Measurements from ENCODE around the gene NRG2. TPM values are rescaled to one million over a fixed set of nuclear protein-coding genes. Genes with fewer than 3 reads are reported as not detected.

The NRG2 gene
- total and polyA plus RNA-seq, 2 of the 8 experiments (the other 6 are each of a cell fraction or from before 2014, with no cell fraction given), result 0.27 to 0.54 TPM

DNA sequence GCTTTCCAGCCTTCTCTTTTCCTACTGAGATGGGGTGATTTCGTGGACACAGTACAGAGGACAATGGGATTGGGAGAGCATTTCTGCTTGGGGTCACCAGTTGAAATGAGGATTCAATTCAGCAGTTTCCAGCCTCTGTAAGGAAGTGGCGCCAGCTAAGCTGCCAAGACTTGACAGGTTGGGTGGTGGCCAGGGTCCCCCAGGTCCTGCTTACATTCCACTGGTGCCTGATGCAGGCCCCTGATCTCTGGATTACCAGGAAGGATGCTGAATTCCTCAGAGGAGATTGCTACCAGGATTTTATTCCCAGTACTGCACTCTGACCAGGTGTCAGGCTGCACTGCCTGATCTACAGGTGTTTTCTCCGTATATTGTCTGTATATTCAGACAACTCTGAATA is 127.8 kb downstream of the NRG2 start:
- Histone ChIP-seq H3K79me1 (ENCODE audit: low read depth, low read length) (no peaks in the 10 kb centered on the region), H3K23ac (ENCODE audit: insufficient read length) (no peak overlapping the region), H4K8ac (ENCODE audit: extremely low read depth, insufficient read depth, low read length) (no peak overlapping the region), H2BK5ac (ENCODE audit: low read depth, low read length) (no peak overlapping the region), H3K9me3 (ENCODE audit: insufficient read depth in 2 of 2, low read depth in 1 of 2, low read length in 1 of 2) (no peaks in the 10 kb centered on the region), H3K9ac (replicated peaks in 1 of 4; ENCODE audit: extremely low read depth in 1 of 4, low read depth in 3 of 4, low read length in 3 of 4) (no peak overlapping the region), H3K56ac (replicated peaks; ENCODE audit: insufficient read length, low read depth, low read length) (no peak overlapping the region), H2AK5ac (ENCODE audit: low read depth, low read length) (no peak overlapping the region), H3K14ac (ENCODE audit: insufficient read length) (no peak overlapping the region), H3K4ac (replicated peaks; ENCODE audit: insufficient read length, low read depth, low read length) (no peak overlapping the region), H4K91ac (replicated peaks; ENCODE audit: insufficient read length, low read length) (no peak overlapping the region), H2BK12ac (ENCODE audit: low read depth, low read length) (no peak overlapping the region), H4K20me1 (replicated peaks in 1 of 2; ENCODE audit: control insufficient read depth in 1 of 2, insufficient read depth in 2 of 2, low read length in 2 of 2) (no peaks in the 10 kb centered on the region), H2AFZ (ENCODE audit: low read length) (no peak overlapping the region), H2BK20ac (ENCODE audit: low read length) (no peak overlapping the region), H3K36me3 (ENCODE audit: control insufficient read depth in 2 of 4, insufficient read depth in 4 of 4, low read length in 3 of 4) (no peaks in the 10 kb centered on the region), H3K27me3 (replicated peaks in 1 of 4; ENCODE audit: control insufficient read depth in 3 of 4, extremely low read depth in 1 of 4, insufficient read depth in 3 of 4, low read length in 3 of 4) (no peaks in the 10 kb centered on the region), H3K4me2 (ENCODE audit: insufficient read depth in 1 of 2, low read depth in 2 of 2, low read length in 2 of 2) (no peak overlapping the region), H3K79me2 (ENCODE audit: control insufficient read depth in 1 of 2, insufficient read depth in 2 of 2, low read length in 2 of 2) (no peaks in the 10 kb centered on the region), H3K23me2 (ENCODE audit: low read depth, low read length) (no peaks in the 10 kb centered on the region), H2BK15ac (ENCODE audit: low read length) (no peak overlapping the region), H3K4me1 (replicated peaks in 1 of 4; ENCODE audit: control insufficient read depth in 3 of 4, insufficient read depth in 4 of 4, low read length in 3 of 4) (peaks cover 2 to 7% (median 5%) of the 10 kb centered on the region in 4 experiments; a peak in 2 of 7 replicates), H3K4me3 (ENCODE audit: extremely low read depth in 1 of 4, insufficient read depth in 2 of 4, low read depth in 3 of 4, low read length in 4 of 4) (no peak overlapping the region), H3K18ac (ENCODE audit: extremely low read depth, low read length) (no peak overlapping the region), H2BK120ac (replicated peaks; ENCODE audit: low read depth, low read length) (no peak overlapping the region), H4K5ac (ENCODE audit: insufficient read length, low read depth, low read length) (no peak overlapping the region), H3K27ac (ENCODE audit: low read depth, low read length) (no peak overlapping the region)
- TF ChIP-seq CHD2 (IDR thresholded peaks at IDR 0.05; ENCODE audit: low read length) (no peak), TBP (IDR thresholded peaks at IDR 0.05; ENCODE audit: low read depth, low read length) (no peak), RBBP5 (IDR thresholded peaks at IDR 0.05; ENCODE audit: borderline replicate concordance, low read depth, low read length) (no peak), CREB1 (IDR thresholded peaks at IDR 0.05) (no peak), YY1 (IDR thresholded peaks at IDR 0.05; ENCODE audit: low read depth, low read length) (no peak), SAP30 (IDR thresholded peaks at IDR 0.05; ENCODE audit: insufficient read depth, insufficient replicate concordance, low read length) (no peak)
- FAIRE-seq, result no peak
- CTCF ChIA-PET (ENCODE audit: partially characterized antibody), result interaction anchor here (0.7 to 4.5 kb wide), 13 partner anchors 10 to 128 kb away, joined by 3 to 51 read pairs (median 5); no protein-coding TSS in a partner anchor
- POLR2A ChIA-PET (ENCODE audit: partially characterized antibody), result interaction anchor here (1.4 kb wide), 1 partner anchor 13 kb away, joined by 4 read pairs; no protein-coding TSS in a partner anchor
- 87% methylated on average over 3 of the region's 3 CpGs; no CpG with 5 or more reads in 1 of the 2 experiments for WGBS, 2 experiments (ENCODE audit: extremely low coverage in 1 of 2, insufficient coverage in 1 of 2, insufficient read length in 1 of 2, insufficient replicate concordance in 2 of 2, low coverage in 1 of 2, low lambda C conversion rate in 2 of 2, missing lambda C conversion rate in 1 of 2)
- DNase-seq (ENCODE audit: low read depth in 1 of 2, low spot score in 2 of 2), result peak in 1 of 2 experiments; percentile 38

Measured in H1 (cell line).